T47D (cell line): ENCODE results near the gene ZNF80.

Experiments
- DNase-seq, 2 experiments: peaks; one replicate each; pipeline versions ENCODE4 v3.0.0 to v3.0.0-alpha.2; 2011 to 2012; ENCODE audit warnings: low read depth in 1 of 2, low spot score in 1 of 2
- JUND ChIP-seq: IDR thresholded peaks from 2 replicates; pipeline ENCODE4 v1.6.1; 2012; ENCODE audit warnings: low read depth
- in situ Hi-C: cut with HindIII; loops from 2 replicates; pipeline ENCODE4 v1.10.0; 2016; ENCODE audit warnings: low sequenced_read_pairs, low pct_unique_long_range_greater_than_20kb

Gene ZNF80

GRCh38 chr3:114235431-114235830 is 1.9 kb downstream of the ZNF80 start:
- no peak for DNase-seq
- in situ Hi-C loops: no loop called here
- no peak for TF ChIP-seq JUND

DNA sequence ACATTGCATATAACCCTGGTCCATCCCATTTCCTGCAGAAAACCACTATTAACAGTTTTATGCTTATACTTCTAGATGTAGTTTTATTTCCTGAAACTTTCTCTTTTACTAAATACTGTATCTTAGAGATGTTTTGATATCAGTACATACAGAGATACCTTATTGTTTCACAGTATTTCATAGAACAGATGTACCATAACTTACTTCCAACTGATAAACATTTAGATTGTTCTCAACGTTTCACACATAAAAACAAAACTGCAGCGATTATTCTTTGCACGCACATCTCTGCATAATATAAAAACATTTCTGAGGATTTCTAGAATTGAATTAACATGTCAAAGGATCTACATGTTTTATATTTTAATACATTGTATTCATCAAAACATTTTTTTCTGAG is 2.6 kb downstream of the ZNF80 start:
- no peak for TF ChIP-seq JUND
- in situ Hi-C loops: no loop called here
- DNase-seq: no peak

GRCh38 chr3:114231616-114232015 is 5.8 kb downstream of the ZNF80 start:
- in situ Hi-C loops: no loop called here
- no peak for DNase-seq
- TF ChIP-seq JUND: no peak

- TF ChIP-seq JUND: no peak
- DNase-seq: no peak
- in situ Hi-C loops: no loop called here
Observed at GRCh38 chr3:114227076-114227475, 10.3 kb downstream of the ZNF80 start.

DNA sequence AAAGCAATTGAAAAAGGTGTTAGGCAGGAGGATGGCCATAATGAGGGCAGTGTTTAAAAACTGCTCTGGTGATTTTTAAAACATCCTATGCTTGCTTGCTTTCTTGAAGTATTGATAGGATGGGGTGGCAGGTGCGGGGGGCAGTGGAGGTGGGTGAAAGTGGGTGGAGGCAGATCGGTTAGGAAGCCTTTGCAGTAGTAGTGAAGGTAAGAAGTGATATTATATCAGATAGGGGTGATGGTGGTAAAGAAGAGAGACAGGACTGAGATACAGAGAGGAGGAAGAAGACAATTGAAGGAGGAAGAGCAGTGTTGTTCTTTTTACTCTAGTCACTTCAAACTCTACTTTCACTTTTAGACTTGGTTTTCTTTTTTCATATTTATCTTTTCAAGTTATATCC is 11.1 kb downstream of the ZNF80 start:
- no peak for TF ChIP-seq JUND
- DNase-seq: no peak
- in situ Hi-C loops: no loop called here

DNA sequence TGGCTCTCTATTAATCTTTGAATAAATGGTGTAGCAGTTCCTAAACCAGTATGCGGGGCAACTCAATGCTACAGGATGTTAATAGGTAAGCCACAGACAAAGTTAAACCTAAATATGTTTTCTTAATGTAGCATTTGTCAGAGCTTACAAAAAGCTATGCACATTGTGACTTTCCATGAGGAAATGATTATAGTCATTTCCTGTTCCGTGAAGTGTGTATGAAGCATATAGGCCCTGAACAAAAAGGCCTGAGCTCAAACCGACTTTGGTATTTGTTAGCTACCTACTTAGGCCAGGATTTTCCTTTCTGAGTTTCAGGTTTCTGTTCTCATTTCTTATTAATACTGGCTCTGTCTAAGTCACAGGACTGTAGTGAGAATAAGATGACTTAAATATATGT is 14.2 kb downstream of the ZNF80 start:
- TF ChIP-seq JUND: no peak
- DNase-seq: no peak
- in situ Hi-C loops: no loop called here

GRCh38 chr3:114221881-114222264 is 15.5 kb downstream of the ZNF80 start:
- in situ Hi-C loops: no loop called here
- no peak for DNase-seq
- no peak for TF ChIP-seq JUND

GRCh38 chr3:114221165-114221880 is 16.1 kb downstream of the ZNF80 start:
- DNase-seq: no peak
- no peak for TF ChIP-seq JUND
- in situ Hi-C loops: no loop called here

DNA sequence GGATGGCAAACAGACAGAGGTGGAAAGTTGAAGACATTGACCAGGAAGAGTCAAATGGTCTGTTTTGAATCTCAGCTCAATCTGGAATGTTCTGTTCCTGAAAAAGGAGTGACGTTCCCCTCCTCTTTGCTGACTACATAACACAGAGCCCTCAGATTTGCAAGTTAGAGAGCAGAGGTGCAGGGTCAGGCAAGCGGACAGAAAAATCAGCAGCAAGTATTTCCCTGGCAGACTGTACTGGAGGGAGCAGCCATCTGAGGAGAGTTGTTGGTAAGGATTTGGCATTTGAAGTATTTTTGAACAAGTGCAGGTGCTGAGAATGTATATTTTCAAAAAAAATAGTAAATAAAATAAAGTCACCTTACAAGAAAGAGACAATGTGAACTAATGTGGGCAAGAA is 17.6 kb downstream of the ZNF80 start:
- in situ Hi-C loops: no loop called here
- no peak for DNase-seq
- no peak for TF ChIP-seq JUND

GRCh38 chr3:114218578-114219185 is 18.7 kb downstream of the ZNF80 start:
- in situ Hi-C loops: no loop called here
- TF ChIP-seq JUND: no peak

DNA sequence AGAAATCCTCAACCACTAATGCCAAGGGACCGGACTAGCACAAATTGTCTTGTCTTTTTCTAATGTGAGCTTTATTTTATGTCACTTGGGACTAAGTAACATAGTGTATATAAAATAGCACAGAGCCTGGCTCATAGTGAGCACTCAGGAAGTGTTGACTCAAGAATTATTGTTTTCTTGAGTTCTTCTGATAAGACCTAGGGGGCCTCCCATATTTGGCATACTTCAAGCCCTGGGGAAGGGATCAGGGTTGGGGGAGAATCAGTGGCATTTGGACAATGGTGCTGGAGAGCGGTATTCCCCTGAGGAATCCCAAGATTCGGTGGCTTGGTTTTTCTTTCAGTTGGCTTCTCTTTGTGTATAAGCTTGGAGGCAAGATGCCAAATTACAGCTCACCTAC is 19.4 kb downstream of the ZNF80 start:
- TF ChIP-seq JUND: no peak
- in situ Hi-C loops: no loop called here
- no peak for DNase-seq

More at GRCh38 chr3:114218578-114219185, 18.7 kb downstream of the ZNF80 start:
- DNase-seq: no peak

DNA sequence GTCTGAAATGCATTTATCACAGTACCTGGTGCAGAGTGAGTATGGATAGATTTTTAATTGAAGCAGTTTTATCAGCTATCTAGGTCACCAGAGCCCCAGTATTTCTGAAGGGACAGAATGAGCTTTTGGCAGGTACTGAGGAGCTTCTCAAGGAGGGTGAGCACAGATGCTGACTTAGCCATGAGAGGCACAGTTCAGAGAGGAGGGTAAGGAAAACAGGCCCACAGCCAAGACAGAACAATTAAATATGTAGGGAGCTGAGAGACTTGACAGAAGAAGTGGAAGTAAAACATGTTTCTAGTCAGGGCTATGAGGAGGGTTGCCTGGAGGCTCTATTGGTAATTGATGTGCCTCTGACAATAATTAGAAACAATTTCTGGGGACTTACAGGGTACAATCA is 20.1 kb downstream of the ZNF80 start:
- DNase-seq: no peak
- in situ Hi-C loops: no loop called here
- TF ChIP-seq JUND: no peak

DNA sequence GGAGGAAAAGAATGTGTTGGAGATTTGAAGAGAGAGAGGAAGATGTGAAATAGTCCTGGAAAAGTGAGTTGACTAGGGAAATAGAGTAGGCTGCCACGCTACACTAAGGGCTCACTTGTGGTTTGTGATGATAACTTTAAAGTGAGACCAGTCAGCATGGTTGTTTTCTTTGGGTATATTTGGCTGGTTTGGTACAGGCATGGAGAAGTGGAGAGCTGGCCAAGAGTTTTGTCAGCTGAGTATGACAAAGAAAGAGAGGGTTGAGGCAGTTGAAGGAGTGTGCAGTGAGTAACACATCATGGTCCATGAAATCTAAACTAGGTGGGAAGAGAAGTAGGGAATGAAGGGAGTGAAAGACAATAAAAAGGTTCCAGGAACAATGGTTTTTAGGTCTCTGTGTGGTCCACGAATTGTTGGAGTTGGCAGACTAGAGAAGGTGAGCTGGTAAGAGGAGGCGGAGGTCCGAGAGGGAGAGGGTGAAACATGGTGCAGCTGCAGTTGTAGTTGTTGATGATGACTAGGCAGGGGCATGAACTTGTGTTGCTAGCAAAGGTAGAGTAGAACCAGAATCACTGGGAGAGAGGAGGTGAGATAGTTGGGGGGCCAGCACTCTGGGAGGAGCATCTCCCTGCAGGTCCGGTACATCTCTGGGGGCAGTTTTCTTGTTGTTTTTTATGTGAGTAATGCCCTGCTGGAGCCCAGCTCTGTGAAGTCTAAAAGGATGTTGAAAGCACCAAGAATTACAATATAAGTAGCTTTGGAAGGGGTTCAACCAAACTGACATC is 21.0 kb downstream of the ZNF80 start:
- TF ChIP-seq JUND: no peak
- DNase-seq: no peak
- in situ Hi-C loops: no loop called here
